HG02938 (cell line): Measurements from ENCODE around the gene BFSP2.

Source experiments
- ATAC-seq: cut with Tn5 transposase; IDR thresholded peaks from one replicate; pipeline ENCODE4 v1.9.1; 2021; ENCODE audit warnings: mild to moderate bottlenecking, moderate library complexity; ENCODE audit not compliant: unreplicated experiment

Gene BFSP2, protein sequence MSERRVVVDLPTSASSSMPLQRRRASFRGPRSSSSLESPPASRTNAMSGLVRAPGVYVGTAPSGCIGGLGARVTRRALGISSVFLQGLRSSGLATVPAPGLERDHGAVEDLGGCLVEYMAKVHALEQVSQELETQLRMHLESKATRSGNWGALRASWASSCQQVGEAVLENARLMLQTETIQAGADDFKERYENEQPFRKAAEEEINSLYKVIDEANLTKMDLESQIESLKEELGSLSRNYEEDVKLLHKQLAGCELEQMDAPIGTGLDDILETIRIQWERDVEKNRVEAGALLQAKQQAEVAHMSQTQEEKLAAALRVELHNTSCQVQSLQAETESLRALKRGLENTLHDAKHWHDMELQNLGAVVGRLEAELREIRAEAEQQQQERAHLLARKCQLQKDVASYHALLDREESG

GRCh38 chr3:133400006-133400515, at the start of gene BFSP2:
Gene BFSP2 (plus strand): TSS chr3:133400056. CDS start chr3:133400084, 28 bp downstream.
- no peak for ATAC-seq

GRCh38 chr3:133354721-133355120, 45.1 kb upstream of the BFSP2 start:
- no peak for ATAC-seq

DNA sequence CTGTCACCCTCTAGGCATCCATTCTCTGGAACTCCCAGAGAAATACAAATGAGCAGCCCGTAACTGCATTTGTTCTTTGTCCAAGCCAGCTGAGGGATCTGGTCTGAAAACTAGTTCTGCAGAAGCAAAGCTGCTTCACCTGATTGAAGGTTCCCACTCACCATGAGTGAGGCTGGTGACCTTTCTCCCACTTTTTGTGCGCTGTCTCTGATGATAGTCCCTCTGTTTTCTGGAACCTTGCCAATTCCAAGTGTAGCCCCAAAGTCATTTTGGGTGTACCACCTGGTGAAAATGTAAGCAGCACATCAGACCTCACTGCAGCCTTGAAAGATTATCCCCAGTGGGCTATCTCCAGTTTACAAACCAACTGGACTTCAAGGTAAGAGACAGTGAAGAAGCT, 39.4 kb upstream of the BFSP2 start:
- ATAC-seq = no peak

- ATAC-seq = no peak
These were observed 38.8 kb upstream of the BFSP2 start for GRCh38 chr3:133361011-133361410.

GRCh38 chr3:133361435-133361834, 38.4 kb upstream of the BFSP2 start:
- no peak for ATAC-seq

GRCh38 chr3:133362539-133362938, 37.3 kb upstream of the BFSP2 start:
- ATAC-seq = no peak

DNA sequence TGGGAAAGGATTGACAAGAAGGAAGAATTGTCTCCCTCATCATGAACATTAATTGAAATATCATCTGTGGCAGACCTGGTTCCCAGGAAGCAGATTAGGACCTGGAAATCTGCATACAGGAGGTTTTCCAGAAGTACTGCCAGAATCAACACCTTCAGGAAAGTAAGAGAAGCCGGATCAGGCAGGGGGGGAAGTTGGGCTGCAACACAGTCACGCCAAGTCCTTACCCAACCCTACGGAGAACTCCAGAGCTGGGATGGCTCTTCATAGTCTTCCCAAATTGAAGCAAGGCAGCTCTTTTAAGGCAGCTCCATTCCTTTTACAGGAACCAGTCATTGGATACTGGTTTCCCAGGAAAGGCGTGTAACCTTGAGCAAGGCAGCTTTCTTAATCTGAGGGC, 35.2 kb upstream of the BFSP2 start:
- no peak for ATAC-seq

- no peak for ATAC-seq
These were observed 32.9 kb upstream of the BFSP2 start for GRCh38 chr3:133366921-133367320.

- no peak for ATAC-seq
These were observed 32.5 kb upstream of the BFSP2 start for GRCh38 chr3:133367403-133367802.

- ATAC-seq = no peak
These were observed 31.9 kb upstream of the BFSP2 start for GRCh38 chr3:133367956-133368355.

DNA sequence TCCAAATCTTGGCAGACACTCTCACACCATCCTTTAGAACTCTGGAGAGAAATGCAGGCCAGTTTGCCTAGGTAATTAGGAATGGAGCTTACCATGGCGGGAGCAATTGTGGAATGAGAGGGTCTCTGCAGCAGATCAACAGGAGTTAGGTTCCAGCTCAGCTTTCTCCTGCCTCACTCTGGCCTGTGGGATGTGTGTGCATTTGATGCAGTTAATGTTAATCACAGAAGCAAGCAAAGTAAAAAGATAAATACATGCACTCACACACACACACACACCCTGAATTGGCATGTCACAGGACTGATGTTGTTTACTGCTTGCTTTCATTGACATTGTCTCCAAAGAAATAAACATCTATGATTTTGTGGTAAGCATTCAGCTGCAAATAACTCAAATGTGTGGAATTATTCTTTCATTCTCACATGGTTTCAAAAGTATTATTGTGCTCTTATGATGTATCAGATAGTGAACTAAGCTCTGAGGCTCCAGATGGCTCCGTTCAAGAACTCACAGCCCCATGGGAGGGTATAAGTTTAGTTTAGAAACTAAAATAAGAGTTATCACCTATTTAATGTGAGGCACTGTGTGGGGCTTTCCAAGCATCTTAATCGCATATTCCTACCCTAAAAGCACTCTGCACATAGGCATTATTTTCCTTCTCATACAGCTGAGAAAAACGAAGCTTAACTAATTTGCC, 31.3 kb upstream of the BFSP2 start:
- ATAC-seq = no peak

GRCh38 chr3:133369068-133369440, 30.8 kb upstream of the BFSP2 start:
- no peak for ATAC-seq

GRCh38 chr3:133371181-133371580, 28.7 kb upstream of the BFSP2 start:
- no peak for ATAC-seq

DNA sequence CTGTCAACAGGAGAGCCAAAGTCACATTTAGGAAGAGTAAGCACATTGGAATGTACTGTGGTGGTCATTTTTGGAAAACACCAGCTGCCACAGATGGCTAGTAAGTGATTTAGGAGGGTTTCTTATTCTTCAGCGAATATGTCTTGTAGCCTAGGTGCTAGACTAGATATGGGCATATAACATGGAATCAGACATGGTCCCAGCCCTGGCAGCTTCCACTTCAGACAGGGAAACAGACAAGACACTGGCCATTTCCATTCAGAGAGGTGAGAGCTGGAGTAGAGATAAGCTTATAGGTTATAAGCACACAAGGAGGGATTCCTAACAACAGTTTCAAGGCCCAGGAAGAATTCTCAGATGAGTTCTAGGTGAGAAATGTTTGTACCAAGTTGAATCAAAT, 28.2 kb upstream of the BFSP2 start:
- ATAC-seq = no peak

DNA sequence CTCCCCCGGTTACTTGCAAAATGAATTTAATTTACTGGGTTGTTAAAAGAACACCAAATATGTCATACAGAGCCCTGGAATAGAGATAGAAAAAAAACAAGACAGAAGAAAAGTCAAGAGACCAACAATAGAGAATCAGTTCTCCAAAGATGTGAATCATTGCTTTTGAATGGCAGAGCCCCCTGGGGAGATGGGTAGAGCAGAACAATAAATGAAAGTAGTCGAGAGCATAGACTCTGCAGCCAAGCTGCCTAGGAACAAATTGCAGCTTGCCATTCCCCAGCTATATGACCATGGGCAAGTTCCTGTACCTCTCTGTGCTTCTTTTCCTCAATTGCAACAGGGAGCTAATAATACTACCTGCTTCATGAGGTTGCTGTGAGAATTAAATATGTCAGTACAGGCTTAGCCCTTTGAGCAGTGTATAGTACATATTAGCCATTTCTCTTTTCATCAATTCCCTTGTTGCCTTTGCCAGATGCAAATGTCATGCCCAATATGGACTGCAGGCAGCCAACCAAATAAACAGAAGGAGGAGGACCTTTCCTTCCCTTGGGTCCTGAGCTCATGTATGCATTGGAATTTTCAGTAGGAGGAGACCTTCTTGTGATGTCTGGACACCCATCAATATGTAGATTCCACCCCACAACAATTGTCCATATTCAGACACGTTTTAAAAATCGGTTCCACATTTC, 25.0 kb upstream of the BFSP2 start:
- no peak for ATAC-seq

DNA sequence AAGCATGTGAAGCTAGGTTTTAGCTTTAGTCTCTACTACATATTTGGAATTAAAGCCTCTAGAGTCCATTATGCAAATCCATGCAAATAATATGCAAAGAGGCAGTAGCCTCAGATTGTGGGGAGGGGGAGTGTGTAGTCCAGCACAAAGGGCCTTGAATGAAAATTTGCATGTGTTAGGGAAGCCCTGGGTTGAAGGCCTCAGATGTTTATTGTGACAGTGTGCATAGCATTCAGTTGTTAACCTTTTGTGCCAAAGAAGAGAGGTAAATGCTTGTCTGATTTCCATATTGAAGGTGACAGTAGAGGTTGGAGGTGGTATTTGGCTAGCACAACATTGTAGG, 24.5 kb upstream of the BFSP2 start:
- ATAC-seq = no peak

- ATAC-seq = no peak
These were observed 23.0 kb upstream of the BFSP2 start for GRCh38 chr3:133376810-133377209.

- no peak for ATAC-seq
These were observed 22.5 kb upstream of the BFSP2 start for GRCh38 chr3:133377396-133377795.

GRCh38 chr3:133379926-133380325, 19.9 kb upstream of the BFSP2 start:
- ATAC-seq = no peak

GRCh38 chr3:133380481-133381225, 19.2 kb upstream of the BFSP2 start:
- ATAC-seq = no peak
